NCI-H226 (cell line): ENCODE results near the gene KRTAP12-1.
"Not testable (repeated sequence)": the region's sequence is repeated elsewhere in the genome, so short reads cannot be mapped to it uniquely, and the experiment has no call there.

Source experiments
- DNase-seq: peaks from one replicate; pipeline ENCODE4 v3.0.0-alpha.2; 2015

Gene KRTAP12-1

GRCh38 chr21:44638506-44639330, 43.2 kb downstream of the KRTAP12-1 start:
- not testable (repeated sequence) for DNase-seq

GRCh38 chr21:44637851-44638348, 44.1 kb downstream of the KRTAP12-1 start:
- DNase-seq: not testable (repeated sequence)

- DNase-seq: no peak
Measured at GRCh38 chr21:44637018-44637850, 44.7 kb downstream of the KRTAP12-1 start, which contains the start of gene KRTAP10-10. Gene KRTAP10-10 (plus strand): TSS chr21:44637356. CDS start chr21:44637418, 62 bp downstream.

- DNase-seq: no peak
Measured at GRCh38 chr21:44636209-44637017, 45.5 kb downstream of the KRTAP12-1 start.

GRCh38 chr21:44632067-44632466, 49.9 kb downstream of the KRTAP12-1 start:
- no peak for DNase-seq
